Spleen (tissue), 11 donors: ENCODE measurements around the gene ZNF831. TPM values are rescaled to one million over a fixed set of nuclear protein-coding genes. Genes with fewer than 3 reads are reported as not detected.
A peak's percentile ranks its signal among the peaks of the same experiment; 100 is the strongest.

ENCODE experiments used
- DNase-seq: peaks from one replicate; pipeline ENCODE4 v3.0.0-alpha.2; 2020
- H3K27ac ChIP-seq, 8 donors: fragments of 200-600 bp; sonication (generic) in 7 of 8; 1 replicate in 4 of 8; 2 replicates in 4 of 8; pipeline versions ENCODE4 v1.5.0 to v1.8.0; 2016 to 2021; ENCODE audit warnings: inconsistent platforms in 4 of 8, mild to moderate bottlenecking in 4 of 8, moderate library complexity in 1 of 8
- H3K27me3 ChIP-seq, 7 donors: fragments of 200-600 bp; sonication (generic) in 6 of 7; replicated peaks in 1 of 7; 1 replicate in 4 of 7; 2 replicates in 3 of 7; pipeline versions ENCODE4 v1.5.0 to v1.8.0; 2016 to 2021; ENCODE audit warnings: inconsistent platforms in 3 of 7, mild to moderate bottlenecking in 1 of 7
- H3K36me3 ChIP-seq, 6 donors: fragments of 200-600 bp; sonication (generic) in 5 of 6; 1 replicate in 4 of 6; 2 replicates in 2 of 6; pipeline versions ENCODE4 v1.5.0 to v1.8.0; 2016 to 2021; ENCODE audit warnings: inconsistent platforms in 2 of 6
- H3K4me1 ChIP-seq, 6 donors: fragments of 200-600 bp; sonication (generic) in 5 of 6; 1 replicate in 3 of 6; 2 replicates in 3 of 6; pipeline versions ENCODE4 v1.5.0 to v1.8.0; 2016 to 2021; ENCODE audit warnings: inconsistent platforms in 3 of 6
- H3K4me3 ChIP-seq, 8 donors: fragments of 200-600 bp; sonication (generic) in 7 of 8; 1 replicate in 4 of 8; 2 replicates in 4 of 8; pipeline versions ENCODE4 v1.5.0 to v1.8.0; 2016 to 2021; ENCODE audit warnings: inconsistent platforms in 4 of 8, mild to moderate bottlenecking in 4 of 8, moderate library complexity in 2 of 8
- H3K9me3 ChIP-seq, 8 donors: fragments of 200-600 bp; sonication (generic) in 7 of 8; 1 replicate in 4 of 8; 2 replicates in 4 of 8; pipeline versions ENCODE4 v1.5.0 to v1.8.0; 2016 to 2021; ENCODE audit warnings: inconsistent platforms in 4 of 8
- POLR2A ChIP-seq, 3 donors: fragments of 450-650 bp; IDR thresholded peaks; one replicate each; pipeline ENCODE4 v1.5.1; 2017; ENCODE audit warnings: antibody characterized with exemption in 3 of 3, mild to moderate bottlenecking in 1 of 3
- POLR2AphosphoS5 ChIP-seq, 3 donors: sonication (generic); formaldehyde crosslinking; IDR thresholded peaks; one replicate each; pipeline ENCODE4 v1.5.1; 2017; ENCODE audit warnings: antibody characterized with exemption in 3 of 3
- WGBS, 5 donors: extraction: QIAGEN DNeasy Blood & Tissue Kit in 3 of 5; methylation state at CpG; one replicate each; pipeline versions ENCODE4 v1.1.5 to v1.1.7; 2013 to 2018; 5-methylcytosine and 5-hydroxymethylcytosine counted together
- intact Hi-C: fragments of 100-400 bp; cut with DNase I; formaldehyde crosslinking; loops from one replicate; pipeline ENCODE4 v1.15.0; 2023; ENCODE audit warnings: low total_unique reads
- polyA plus RNA-seq, 3 donors: library from polyadenylated mRNA; stranded (reverse); fragments of 200-250 nt; gene quantifications; one replicate each; pipeline ENCODE4 v1.2.1, GENCODE V29; 2013
- total RNA-seq, 7 donors: library from RNA; depleted of rRNA in 3 of 7; stranded (reverse); fragments of >200 nt in 3 of 7; fragmentation: NEBNext Ultra II Directional in 4 of 7; extraction: Animal tissue kit (Norgen Biotek cat#: 25700) in 4 of 7; gene quantifications; one replicate each; pipeline versions ENCODE4 v1.1.0 to v1.2.1, GENCODE V29; 2016 to 2021
- TF ChIP-seq, protein P1 (sequence below), 11 experiments: fragments of 200-600 bp in 7 of 11; fragments of 450-650 bp in 4 of 11; sonication (generic) in 4 of 11; IDR thresholded peaks in 8 of 11; conservative IDR thresholded peaks in 3 of 11; 1 replicate in 7 of 11; 2 replicates in 4 of 11; pipeline versions ENCODE4 v1.4.0 to v1.8.0; 2016 to 2021; ENCODE audit warnings: antibody characterized with exemption in 11 of 11, inconsistent platforms in 4 of 11, mild to moderate bottlenecking in 1 of 11
- donor health status: healthy with polysubstance abuse.
- donor health status: DM: no; HTN: no; CAD: no; lungs with moderate emphysema.
- donor health status: DM: no; HTN: no; CAD: no.
- donor health status: Bipolar disorder and iron deficiency.
- donor health status: healthy.
- donor health status: DM: no; HTN: no; CAD: no.
- donor health status: DM: yes; HTN: yes; CAD: no.

Gene ZNF831
- total and polyA plus RNA-seq, 10 donors, result 1.2 to 29.2 (median 10.3) TPM

GRCh38 chr20:59301343-59302007, 137.9 kb downstream of the ZNF831 start:
- Histone ChIP-seq H3K36me3 (no peaks in the 10 kb centered on the region), H3K27ac (no peak overlapping the region), H3K27me3 (peaks cover 0 to 82% (median 25%) of the 10 kb centered on the region in 7 donors), H3K9me3 (no peaks in the 10 kb centered on the region), H3K4me3 (peak overlapping the region in 3 of 8 donors; percentile 3 to 55 (median 27)), H3K4me1 (peaks cover 0 to 15% (median 8%) of the 10 kb centered on the region in 6 donors)
- TF ChIP-seq, protein P1, sequence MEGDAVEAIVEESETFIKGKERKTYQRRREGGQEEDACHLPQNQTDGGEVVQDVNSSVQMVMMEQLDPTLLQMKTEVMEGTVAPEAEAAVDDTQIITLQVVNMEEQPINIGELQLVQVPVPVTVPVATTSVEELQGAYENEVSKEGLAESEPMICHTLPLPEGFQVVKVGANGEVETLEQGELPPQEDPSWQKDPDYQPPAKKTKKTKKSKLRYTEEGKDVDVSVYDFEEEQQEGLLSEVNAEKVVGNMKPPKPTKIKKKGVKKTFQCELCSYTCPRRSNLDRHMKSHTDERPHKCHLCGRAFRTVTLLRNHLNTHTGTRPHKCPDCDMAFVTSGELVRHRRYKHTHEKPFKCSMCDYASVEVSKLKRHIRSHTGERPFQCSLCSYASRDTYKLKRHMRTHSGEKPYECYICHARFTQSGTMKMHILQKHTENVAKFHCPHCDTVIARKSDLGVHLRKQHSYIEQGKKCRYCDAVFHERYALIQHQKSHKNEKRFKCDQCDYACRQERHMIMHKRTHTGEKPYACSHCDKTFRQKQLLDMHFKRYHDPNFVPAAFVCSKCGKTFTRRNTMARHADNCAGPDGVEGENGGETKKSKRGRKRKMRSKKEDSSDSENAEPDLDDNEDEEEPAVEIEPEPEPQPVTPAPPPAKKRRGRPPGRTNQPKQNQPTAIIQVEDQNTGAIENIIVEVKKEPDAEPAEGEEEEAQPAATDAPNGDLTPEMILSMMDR (IDR thresholded peaks at IDR 0.05 in 8 of 11, conservative IDR thresholded peaks at IDR 0.05 in 3 of 11), result no peak
- no peak for TF ChIP-seq POLR2A (IDR thresholded peaks at IDR 0.05)
- no peak for TF ChIP-seq POLR2AphosphoS5 (IDR thresholded peaks at IDR 0.05)
- DNase-seq, result no peak
- WGBS, 5 donors, result 70 to 77% (median 74%) methylated on average over 14 to 17 of the region's 17 CpGs
- intact Hi-C loops, result no loop called here

- Histone ChIP-seq H3K4me1 (peaks cover 0 to under 1% (median 0%) of the 10 kb centered on the region in 6 donors), H3K36me3 (no peaks in the 10 kb centered on the region), H3K27ac (no peak overlapping the region), H3K9me3 (no peaks in the 10 kb centered on the region), H3K27me3 (peaks cover 0 to 44% (median 7%) of the 10 kb centered on the region in 7 donors), H3K4me3 (no peak overlapping the region)
- WGBS, 5 donors, result 79 to 92% (median 84%) methylated on average over 7 of the region's 7 CpGs
- no peak for TF ChIP-seq POLR2AphosphoS5 (IDR thresholded peaks at IDR 0.05)
- TF ChIP-seq POLR2A (IDR thresholded peaks at IDR 0.05), result no peak
- TF ChIP-seq, protein P1 (IDR thresholded peaks at IDR 0.05 in 8 of 11, conservative IDR thresholded peaks at IDR 0.05 in 3 of 11), result no peak
- intact Hi-C loops, result no loop called here
- DNase-seq, result no peak
Measured at GRCh38 chr20:59305908-59306655, 142.5 kb downstream of the ZNF831 start.

- 72 to 89% (median 88%) methylated on average over 2 to 3 of the region's 3 CpGs for WGBS, 5 donors
- no peaks in the 10 kb centered on the region for H3K36me3 ChIP-seq
- no peak for TF ChIP-seq POLR2A (IDR thresholded peaks at IDR 0.05)
- TF ChIP-seq, protein P1 (IDR thresholded peaks at IDR 0.05 in 8 of 11, conservative IDR thresholded peaks at IDR 0.05 in 3 of 11), result no peak
- TF ChIP-seq POLR2AphosphoS5 (IDR thresholded peaks at IDR 0.05), result no peak
Measured at GRCh38 chr20:59307270-59307669, 143.6 kb downstream of the ZNF831 start.

More at GRCh38 chr20:59307270-59307669, 143.6 kb downstream of the ZNF831 start:
- no peaks in the 10 kb centered on the region for H3K9me3 ChIP-seq
- intact Hi-C loops, result no loop called here
- no peak for DNase-seq
- peaks cover 0 to 32% (median 3%) of the 10 kb centered on the region in 7 donors for H3K27me3 ChIP-seq
- H3K4me3 ChIP-seq, result no peak overlapping the region
- H3K4me1 ChIP-seq, result no peaks in the 10 kb centered on the region
- no peak overlapping the region for H3K27ac ChIP-seq

Other genes starting within 250 kb of the ZNF831 start
- 10 to 100 TPM; 56.1 to 78.3 (median 61.1) TPM for gene NELFCD, start 182.6 kb upstream of the ZNF831 start, total RNA-seq
- gene NELFCD, start 182.6 kb upstream of the ZNF831 start, polyA plus RNA-seq, result 10 to 100 TPM; 38.4 to 58.3 (median 56.9) TPM
- gene CTSZ, start 156.6 kb upstream of the ZNF831 start, total RNA-seq, result 100 to 1,000 TPM; 198 to 286 (median 238) TPM
- gene CTSZ, start 156.6 kb upstream of the ZNF831 start, polyA plus RNA-seq, result 100 to 1,000 TPM; 202 to 276 (median 223) TPM
- gene TUBB1, start 144.4 kb upstream of the ZNF831 start, total RNA-seq, result 10 to 100 TPM; 15.1 to 34.3 (median 26.6) TPM
- gene TUBB1, start 144.4 kb upstream of the ZNF831 start, polyA plus RNA-seq, result 1 to 10 TPM in 1 of 3 donors, under 1 TPM in 2; 0.63 to 1.6 (median 0.93) TPM
- gene ATP5F1E, start 131.5 kb upstream of the ZNF831 start, total RNA-seq, result 10 to 100 TPM; 24.2 to 67.9 (median 63.4) TPM
- gene ATP5F1E, start 131.5 kb upstream of the ZNF831 start, polyA plus RNA-seq, result 10 to 100 TPM; 59.8 to 71.1 (median 69.1) TPM
- gene PRELID3B, start 121.0 kb upstream of the ZNF831 start, total RNA-seq, result 10 to 100 TPM; 39.3 to 46.8 (median 41.3) TPM
- 10 to 100 TPM; 20.6 to 26.8 (median 25.3) TPM for gene PRELID3B, start 121.0 kb upstream of the ZNF831 start, polyA plus RNA-seq
- 10 to 100 TPM in 2 of 7 donors, 1 to 10 TPM in 5; 1.6 to 13.6 (median 6.2) TPM for gene EDN3, start 136.8 kb downstream of the ZNF831 start, total RNA-seq
- gene EDN3, start 136.8 kb downstream of the ZNF831 start, polyA plus RNA-seq, result 1 to 10 TPM; 2.9 to 6.4 (median 5.9) TPM